ENCODE measurements around the gene NFYC. TPM values are rescaled to one million over a fixed set of nuclear protein-coding genes. Genes with fewer than 3 reads are reported as not detected.

Gene NFYC
- polyA plus RNA-seq, 4 donors: 92.0 to 106 (median 101) TPM

- DNase-seq (ENCODE audit: low read depth in 4 of 4, low spot score in 3 of 4): no peak
Observed at GRCh38 chr1:40734882-40735628, 43.6 kb downstream of the NFYC start.

DNA sequence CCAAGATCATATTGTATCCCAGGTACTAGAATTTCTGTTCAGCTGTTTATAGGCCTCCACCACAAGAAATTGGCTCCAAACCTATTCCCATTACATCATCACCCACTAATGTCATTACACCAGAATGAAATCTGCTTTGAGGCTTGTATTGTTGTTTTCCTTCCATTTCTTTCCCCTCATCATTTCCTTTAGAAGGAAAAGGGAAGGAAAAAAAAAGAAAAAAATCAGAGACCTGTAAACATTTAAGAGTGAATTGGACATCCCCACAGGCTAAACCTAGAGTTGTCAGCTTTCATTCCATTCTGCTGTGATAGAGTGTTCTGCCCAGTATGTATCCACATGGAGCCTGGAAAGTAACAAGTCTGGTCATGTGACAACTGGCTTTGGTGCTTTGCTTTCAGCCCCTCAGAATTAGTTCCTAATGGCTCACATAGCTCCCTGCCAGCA lies 44.6 kb downstream of the NFYC start:
- DNase-seq (ENCODE audit: low read depth in 4 of 4, low spot score in 3 of 4): no peak

DNA sequence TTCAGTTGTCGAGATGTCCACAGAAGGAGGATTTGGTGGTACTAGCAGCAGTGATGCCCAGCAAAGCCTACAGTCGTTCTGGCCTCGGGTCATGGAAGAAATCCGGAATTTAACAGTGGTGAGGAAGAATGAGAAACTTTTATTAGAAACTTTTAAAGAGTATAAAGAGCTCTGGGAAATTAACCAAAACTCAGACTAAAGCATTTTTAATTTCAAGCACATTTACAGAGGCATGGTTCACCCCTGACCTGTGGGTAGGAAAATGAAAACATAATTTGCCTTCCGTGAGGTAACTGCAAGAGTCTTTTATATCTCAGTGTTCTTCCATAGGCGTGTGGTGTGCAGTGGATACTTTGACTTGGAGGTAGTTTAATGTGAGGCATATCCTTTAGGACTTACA lies 47.3 kb downstream of the NFYC start:
- DNase-seq (ENCODE audit: low read depth in 4 of 4, low spot score in 3 of 4): no peak

- no peak for DNase-seq (ENCODE audit: low read depth in 4 of 4, low spot score in 3 of 4)
Observed at GRCh38 chr1:40739455-40740008, 48.0 kb downstream of the NFYC start.

- no peak for DNase-seq (ENCODE audit: low read depth in 4 of 4, low spot score in 3 of 4)
Observed at GRCh38 chr1:40740039-40740996, 48.8 kb downstream of the NFYC start.

DNA sequence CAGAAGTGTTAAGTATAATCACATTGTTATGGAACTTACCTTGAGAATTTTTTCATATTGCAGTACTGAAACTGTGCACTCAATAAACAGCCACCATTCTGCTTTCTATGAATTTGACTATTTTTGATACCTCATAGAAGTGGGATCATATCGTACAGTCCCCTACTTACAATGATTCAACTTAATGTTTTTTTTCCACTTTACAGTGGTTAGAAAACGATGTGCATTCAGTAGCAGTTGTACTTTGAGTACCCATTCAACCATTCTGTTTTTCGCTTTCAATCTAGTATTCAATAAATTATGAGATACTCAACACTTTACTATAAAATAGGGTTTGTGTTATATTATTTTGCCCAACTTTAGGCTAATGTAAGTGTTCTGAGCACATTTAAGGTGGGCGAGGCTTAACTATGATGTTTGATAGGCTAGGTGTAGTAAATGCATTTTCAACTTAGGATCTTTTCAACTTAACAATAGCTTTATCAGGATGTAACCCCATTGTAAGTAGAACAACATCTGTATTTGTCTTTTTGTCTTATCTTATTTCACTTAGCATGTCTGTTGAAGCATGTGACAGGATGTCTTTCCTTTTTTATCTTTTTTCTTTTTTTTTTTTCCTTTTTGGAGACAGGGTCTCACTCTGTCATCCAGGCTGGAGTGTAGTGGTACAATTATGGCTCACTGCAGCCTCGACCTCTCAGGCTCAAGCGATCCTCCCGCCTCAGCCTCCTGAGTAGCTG lies 49.7 kb downstream of the NFYC start:
- no peak for DNase-seq (ENCODE audit: low read depth in 4 of 4, low spot score in 3 of 4)

GRCh38 chr1:40742363-40743061 lies 51.0 kb downstream of the NFYC start:
- DNase-seq (ENCODE audit: low read depth in 4 of 4, low spot score in 3 of 4): no peak

DNA sequence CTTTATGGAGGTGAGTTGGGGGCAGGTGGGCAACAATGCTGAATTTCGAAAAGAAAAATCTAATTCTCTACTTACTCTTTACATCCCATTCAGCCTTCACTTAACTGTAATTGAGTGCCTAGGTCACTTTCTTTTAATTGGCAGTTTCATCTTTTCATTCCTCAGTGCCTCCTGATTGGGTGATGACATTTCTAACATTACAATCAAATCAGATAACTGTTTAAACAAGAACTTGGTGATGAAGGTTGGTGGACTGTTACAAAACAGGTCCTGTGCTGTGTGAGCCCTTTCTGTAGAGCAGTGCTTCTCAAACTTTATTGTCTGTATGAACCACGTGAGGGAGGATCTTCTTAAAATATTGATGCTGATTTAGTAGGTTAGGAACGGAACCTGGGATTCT lies 51.9 kb downstream of the NFYC start:
- no peak for DNase-seq (ENCODE audit: low read depth in 4 of 4, low spot score in 3 of 4)

DNA sequence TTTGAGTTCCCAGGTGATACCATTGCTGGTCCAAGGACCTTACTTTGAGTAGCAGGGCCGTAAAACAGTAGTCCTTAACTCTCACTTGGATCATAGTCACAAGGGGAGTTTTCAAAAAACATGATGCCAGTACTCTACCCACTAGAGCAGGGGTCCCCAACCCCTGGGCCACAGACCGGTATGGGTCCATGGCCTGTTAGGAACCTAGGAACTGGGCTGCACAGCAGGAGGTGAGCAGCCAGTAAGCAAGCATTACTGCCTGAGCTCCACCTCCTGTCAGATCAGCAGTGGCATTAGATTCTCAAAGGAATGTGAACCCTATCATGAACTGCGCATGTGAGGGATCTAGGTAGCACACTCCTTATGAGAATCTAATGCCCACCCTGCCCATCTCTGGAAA lies 52.4 kb downstream of the NFYC start:
- DNase-seq (ENCODE audit: low read depth in 4 of 4, low spot score in 3 of 4): no peak

DNA sequence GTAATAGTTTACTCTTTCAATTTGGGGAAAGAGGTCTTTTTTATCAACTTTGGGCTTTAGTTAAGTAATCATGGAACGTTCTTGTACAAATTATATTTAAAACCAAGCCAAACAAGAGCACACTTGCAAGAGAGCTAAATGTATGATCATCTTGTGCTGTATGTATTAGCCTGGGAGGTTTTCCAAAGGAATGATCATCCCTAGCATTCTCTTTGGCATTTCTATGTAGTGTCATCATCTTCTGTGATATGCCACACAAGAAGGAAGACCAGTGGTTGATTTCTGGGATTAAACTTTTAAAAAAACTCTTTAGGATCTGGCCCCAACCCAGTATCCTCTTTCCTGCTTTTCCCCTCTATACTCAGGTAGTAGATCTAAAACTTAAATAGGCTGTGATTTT lies 53.7 kb downstream of the NFYC start:
- no peak for DNase-seq (ENCODE audit: low read depth in 4 of 4, low spot score in 3 of 4)

DNA sequence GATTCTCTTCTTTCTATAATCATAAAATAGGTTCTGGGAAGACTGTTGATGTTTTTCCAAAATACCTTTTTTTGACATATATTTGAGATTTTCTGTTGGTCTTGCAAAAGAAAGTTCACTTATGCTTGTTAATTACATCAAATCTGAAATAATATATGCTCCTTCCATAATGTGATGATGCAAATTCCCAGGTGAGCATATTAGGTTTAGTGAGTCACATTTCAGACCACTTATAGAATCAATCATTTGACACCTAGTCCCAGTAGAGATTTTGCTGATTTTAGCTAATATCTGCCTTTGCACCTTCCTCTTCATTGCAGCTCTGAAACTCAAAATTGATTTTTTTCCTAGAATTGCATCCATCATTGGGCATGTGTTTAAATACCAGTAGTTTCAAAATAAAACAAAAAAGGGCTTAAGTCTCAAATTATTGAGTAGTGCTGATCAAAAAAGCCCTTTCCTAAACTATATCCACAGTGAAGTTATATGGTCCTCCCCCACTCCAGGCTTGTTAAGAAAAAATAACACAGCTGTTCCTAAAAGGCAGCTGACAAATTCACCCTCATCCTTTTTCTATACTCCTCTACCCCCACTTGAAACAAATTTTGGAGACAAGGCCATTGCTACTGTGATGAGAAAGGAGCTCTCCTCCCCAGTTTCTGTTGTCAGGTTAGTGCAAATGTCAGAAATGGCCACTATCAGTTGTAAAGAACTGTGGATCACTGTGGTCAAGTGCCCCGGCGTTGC lies 55.0 kb downstream of the NFYC start:
- DNase-seq (ENCODE audit: low read depth in 4 of 4, low spot score in 3 of 4): no peak

DNA sequence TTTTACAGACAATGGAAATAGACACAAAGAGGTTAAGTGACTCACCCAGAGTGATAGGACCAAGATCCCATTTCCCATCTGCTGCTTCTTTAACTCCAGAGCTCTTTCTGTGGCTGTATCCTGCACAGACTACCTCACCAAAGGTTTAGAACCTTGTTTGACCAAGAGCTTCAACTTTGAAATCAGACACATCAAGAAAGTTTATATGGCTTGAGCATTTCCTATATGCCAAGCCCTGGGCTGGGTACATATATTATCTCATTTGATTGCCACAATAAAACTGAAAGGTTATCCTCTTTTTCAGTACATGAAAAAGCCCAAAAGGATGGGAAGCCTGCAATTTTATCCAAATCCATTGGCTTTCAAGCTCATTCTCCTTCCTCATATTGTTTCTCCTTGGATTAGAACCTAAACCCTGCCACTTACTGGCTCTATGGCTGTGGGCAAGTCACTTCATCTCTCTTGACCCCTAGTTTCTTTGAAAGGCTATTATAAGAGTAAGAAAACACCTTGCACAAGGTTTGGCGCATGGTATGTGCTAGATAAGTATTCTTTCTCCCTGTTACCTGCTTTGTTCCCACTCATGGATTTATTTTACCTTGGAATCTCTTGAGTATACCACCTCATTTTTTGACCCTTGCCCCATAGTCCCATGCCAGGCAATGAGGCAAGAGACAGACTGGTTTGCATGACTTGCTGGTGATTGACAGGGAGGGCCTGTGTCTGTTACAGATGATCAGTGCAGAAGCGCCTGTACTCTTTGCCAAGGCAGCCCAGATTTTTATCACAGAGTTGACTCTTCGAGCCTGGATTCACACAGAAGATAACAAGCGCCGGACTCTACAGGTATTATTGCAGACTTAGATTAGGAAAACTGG lies 57.6 kb downstream of the NFYC start:
- no peak for DNase-seq (ENCODE audit: low read depth in 4 of 4, low spot score in 3 of 4)

GRCh38 chr1:40749817-40750216 lies 58.3 kb downstream of the NFYC start:
- no peak for DNase-seq (ENCODE audit: low read depth in 4 of 4, low spot score in 3 of 4)

DNA sequence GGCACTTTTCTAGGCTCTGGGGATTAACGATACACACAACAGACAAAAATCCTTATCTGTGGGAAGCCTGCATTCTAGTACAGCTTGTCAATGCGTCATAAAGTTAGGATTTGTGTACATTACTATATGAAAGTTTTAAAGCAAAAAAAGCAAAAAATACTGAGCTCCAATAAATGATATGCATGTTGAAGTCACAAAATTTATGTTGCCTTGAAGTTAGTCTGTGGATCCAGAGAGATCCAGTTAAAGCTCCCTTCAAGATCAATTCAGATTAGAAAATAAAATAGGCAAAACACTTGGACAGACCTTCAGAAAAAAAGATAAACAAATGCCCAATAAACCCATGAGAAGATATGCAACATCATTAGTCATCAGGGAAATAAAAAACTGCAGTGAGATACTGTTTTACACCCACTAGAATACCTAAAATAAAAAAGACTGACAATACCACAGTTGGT lies 59.0 kb downstream of the NFYC start:
- DNase-seq (ENCODE audit: low read depth in 4 of 4, low spot score in 3 of 4): no peak

DNA sequence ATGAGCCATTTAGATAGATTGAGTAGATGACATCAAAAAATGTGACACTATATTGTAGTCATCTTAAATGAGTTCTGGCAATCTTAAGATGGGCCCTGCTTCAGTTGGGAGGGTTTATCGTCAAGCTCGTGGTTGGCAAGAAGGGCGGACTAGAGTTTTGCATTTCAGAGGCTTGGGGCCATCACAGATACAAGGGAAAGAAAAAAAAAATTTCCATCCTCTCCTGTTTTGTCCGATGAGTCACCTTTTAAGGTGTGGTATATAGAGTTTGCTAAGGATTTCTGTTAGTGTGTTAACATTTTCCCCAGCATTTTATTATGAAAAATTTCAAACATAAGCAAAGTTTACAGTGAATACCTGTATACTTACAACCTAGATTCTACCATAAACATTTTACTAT lies 60.3 kb downstream of the NFYC start:
- no peak for DNase-seq (ENCODE audit: low read depth in 4 of 4, low spot score in 3 of 4)

GRCh38 chr1:40753142-40753882 lies 61.8 kb downstream of the NFYC start:
- DNase-seq (ENCODE audit: low read depth in 4 of 4, low spot score in 3 of 4): no peak

GRCh38 chr1:40754201-40754600 lies 62.7 kb downstream of the NFYC start:
- no peak for DNase-seq (ENCODE audit: low read depth in 4 of 4, low spot score in 3 of 4)

GRCh38 chr1:40755067-40755466 lies 63.6 kb downstream of the NFYC start:
- DNase-seq (ENCODE audit: low read depth in 4 of 4, low spot score in 3 of 4): no peak
